ENCODE results near the gene BASP1. TPM values are rescaled to one million over a fixed set of nuclear protein-coding genes. Genes with fewer than 3 reads are reported as not detected.
"Not testable (repeated sequence)": the region's sequence is repeated elsewhere in the genome, so short reads cannot be mapped to it uniquely, and the experiment has no call there.

The BASP1 gene
- total RNA-seq, 2 experiments from 2014 or later = 0.40 to 0.94 TPM

DNA sequence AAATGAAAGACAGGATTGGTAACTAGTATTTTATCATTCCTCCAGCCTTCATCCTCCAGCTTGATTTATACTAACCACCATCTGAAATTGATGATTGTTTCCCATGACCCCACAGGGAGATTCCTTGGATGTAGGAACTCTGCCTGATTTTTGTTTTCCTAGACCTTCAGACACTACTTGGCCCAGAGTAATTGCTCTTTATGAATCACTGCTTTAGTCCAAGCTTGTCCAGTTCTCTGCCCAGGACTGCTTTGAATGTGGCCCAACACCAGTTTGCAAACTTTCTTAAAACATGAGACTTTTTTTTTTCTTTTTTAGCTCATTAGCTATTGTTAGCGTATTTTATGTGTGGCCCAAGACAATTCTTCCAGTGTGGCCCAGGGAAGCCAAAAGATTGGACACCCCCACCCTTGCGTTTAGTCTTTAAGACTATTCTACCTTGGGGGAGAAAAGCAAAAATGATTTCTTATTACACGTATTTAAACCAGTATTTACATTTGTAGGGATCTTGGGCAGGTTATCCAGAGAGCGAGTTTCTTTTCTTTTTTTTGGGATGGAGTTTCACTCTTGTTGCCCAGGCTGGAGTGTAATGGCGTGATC lies 18.4 kb downstream of the BASP1 start:
- Mint-ChIP-seq H3K9me3 (no peaks in the 10 kb centered on the region), H3K27me3 (no peaks in the 10 kb centered on the region), H3K4me3 (no peak overlapping the region), H3K4me1 (no peaks in the 10 kb centered on the region), H3K36me3 (no peaks in the 10 kb centered on the region), H3K27ac (no peak overlapping the region)
- ATAC-seq (ENCODE audit: low read depth) (no peak), DNase-seq (no peak)
- POLR2A ChIA-PET = no interaction called here

DNA sequence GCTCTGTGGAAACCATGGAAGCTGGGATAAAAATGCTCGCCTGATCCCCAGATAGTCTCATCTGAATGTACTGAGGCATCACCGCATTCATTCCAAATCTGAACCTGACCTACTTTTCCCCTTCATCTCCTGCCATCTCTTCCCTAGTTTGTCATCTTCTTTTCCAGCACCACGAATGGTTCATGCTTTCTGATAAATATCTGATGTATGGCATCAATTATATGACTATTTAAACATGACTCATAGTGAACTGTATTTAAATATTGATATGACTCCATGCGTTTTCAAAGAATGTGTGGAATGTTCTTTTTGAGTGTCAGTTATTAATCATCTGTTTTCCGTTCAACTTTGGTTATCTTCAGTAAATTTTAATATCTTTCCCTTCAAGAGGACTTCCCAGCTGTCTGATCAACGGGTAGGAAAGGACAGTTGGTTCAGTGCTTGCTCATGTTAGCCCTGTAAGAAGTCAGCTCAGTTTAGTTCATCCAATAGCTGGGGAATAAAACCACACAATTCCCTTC lies 21.1 kb downstream of the BASP1 start:
- Mint-ChIP-seq H3K36me3 (no peaks in the 10 kb centered on the region), H3K4me1 (no peaks in the 10 kb centered on the region), H3K27me3 (no peaks in the 10 kb centered on the region), H3K9me3 (no peaks in the 10 kb centered on the region), H3K27ac (no peak overlapping the region), H3K4me3 (no peak overlapping the region)
- DNase-seq = no peak
- no peak for ATAC-seq (ENCODE audit: low read depth)
- POLR2A ChIA-PET = no interaction called here

DNA sequence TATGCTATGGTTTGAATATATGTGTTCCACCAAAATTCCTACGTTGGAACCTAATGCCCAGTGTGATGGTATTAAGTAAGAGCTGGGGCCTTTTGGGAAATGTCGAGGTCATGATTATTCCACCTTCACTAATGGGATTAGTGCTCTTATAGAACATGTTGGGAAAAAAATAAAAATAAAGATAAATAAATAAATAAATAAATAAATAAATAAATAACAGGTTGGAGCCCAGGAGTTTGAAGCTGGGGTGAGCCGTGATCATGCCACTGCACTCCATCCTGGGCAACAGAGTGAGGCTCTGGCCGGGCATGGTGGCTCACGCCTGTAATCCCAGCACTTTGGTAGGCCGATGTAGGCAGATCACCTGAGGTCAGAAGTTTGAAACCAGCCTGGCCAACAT lies 22.5 kb downstream of the BASP1 start:
- no peaks in the 10 kb centered on the region for H3K4me1 Mint-ChIP-seq

DNA sequence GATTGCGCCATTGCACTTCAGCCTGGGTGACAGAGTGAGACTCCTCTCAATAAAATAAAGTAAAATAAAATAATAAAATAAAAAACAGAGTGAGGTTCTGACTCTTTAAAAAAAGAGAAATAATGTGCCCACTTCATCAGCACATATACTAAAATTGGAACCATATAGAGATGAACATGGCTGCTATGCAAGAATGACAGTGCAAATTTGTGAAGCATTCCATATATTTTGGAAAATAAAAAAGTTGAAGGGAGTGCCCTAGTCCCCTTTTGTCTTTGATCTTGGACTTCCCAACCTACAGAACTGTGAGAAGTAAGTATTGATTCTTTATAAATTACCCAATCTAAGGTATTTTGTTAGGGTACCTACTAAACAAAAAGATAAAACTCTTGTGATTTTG lies 23.1 kb downstream of the BASP1 start:
- no peaks in the 10 kb centered on the region for H3K9me3 Mint-ChIP-seq
- no peaks in the 10 kb centered on the region for H3K27me3 Mint-ChIP-seq
- POLR2A ChIA-PET = no interaction called here
- H3K27ac Mint-ChIP-seq = no peak overlapping the region
- no peak overlapping the region for H3K4me3 Mint-ChIP-seq
- H3K4me1 Mint-ChIP-seq = no peaks in the 10 kb centered on the region
- DNase-seq (no peak), ATAC-seq (ENCODE audit: low read depth) (no peak)
- no peaks in the 10 kb centered on the region for H3K36me3 Mint-ChIP-seq

More for the DNA sequence above, 22.5 kb downstream of the BASP1 start:
- no peak for DNase-seq
- no peaks in the 10 kb centered on the region for H3K36me3 Mint-ChIP-seq
- POLR2A ChIA-PET = no interaction called here
- no peak overlapping the region for H3K4me3 Mint-ChIP-seq
- ATAC-seq (ENCODE audit: low read depth) = no peak
- H3K27ac Mint-ChIP-seq = no peak overlapping the region
- H3K27me3 Mint-ChIP-seq = no peaks in the 10 kb centered on the region
- no peaks in the 10 kb centered on the region for H3K9me3 Mint-ChIP-seq

DNA sequence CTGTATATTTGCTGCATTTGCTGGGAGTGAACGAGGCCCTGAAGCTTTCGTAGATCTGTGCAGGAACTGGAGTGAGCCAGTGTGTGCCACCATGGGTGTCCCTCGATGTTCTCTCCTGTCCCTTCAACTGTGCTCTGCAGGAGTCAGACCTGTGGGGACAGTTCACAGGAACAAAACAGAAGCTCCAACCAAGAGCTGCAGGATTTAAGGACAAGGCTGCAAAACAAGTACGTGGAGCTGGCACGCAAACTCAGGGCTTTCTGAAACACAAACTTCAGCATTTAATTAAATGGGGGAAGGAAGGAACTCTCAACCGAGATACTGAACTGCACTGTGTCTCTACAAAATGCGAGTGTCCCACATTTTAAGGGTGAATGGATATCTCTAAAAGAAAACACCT lies 24.2 kb downstream of the BASP1 start:
- POLR2A ChIA-PET = no interaction called here

DNA sequence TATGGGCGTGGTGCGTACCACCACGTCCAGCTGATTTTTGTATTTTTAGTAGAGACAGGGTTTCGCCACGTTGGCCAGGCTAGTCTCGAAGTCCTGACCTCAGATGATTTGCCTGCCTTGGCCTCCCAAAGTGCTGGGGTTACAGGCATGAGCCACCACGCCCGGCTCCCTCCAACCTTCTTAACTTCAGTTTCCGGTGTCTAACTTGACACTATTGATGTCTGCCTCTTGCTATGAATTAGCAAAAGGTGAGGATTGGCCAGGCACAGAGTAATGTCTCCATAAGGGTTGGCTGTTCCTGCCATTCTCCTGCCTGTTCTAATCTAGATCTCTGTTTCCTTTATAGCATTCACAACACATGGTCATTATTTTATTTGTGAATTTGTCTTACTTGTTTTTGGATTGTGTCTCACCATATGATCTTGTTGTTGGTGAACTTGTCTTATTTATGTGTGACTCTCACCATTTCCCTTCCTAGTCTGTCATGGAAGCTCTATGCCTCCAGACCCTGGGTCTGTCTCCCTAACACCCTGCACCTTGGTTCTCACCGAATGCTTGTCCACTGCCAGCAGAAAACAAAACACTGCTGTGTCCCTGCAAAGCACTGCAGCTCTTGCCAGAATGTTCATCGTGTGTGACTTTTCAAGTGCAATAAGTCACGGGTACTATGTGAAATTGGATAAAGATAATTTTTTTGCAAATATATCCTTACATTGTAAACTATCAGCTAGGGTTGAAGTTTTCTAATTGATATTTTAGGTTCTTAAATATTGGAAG lies 26.0 kb downstream of the BASP1 start:
- POLR2A ChIA-PET = no interaction called here
- Mint-ChIP-seq H3K36me3 (no peaks in the 10 kb centered on the region), H3K4me1 (no peaks in the 10 kb centered on the region), H3K4me3 (no peak overlapping the region), H3K27me3 (no peaks in the 10 kb centered on the region), H3K9me3 (no peaks in the 10 kb centered on the region), H3K27ac (no peak overlapping the region)
- DNase-seq (no peak), ATAC-seq (ENCODE audit: low read depth) (no peak)

More for the DNA sequence above, 24.2 kb downstream of the BASP1 start:
- Mint-ChIP-seq H3K4me3 (no peak overlapping the region), H3K27me3 (no peaks in the 10 kb centered on the region), H3K9me3 (no peaks in the 10 kb centered on the region), H3K4me1 (no peaks in the 10 kb centered on the region), H3K36me3 (no peaks in the 10 kb centered on the region), H3K27ac (no peak overlapping the region)
- DNase-seq (no peak), ATAC-seq (ENCODE audit: low read depth) (no peak)

DNA sequence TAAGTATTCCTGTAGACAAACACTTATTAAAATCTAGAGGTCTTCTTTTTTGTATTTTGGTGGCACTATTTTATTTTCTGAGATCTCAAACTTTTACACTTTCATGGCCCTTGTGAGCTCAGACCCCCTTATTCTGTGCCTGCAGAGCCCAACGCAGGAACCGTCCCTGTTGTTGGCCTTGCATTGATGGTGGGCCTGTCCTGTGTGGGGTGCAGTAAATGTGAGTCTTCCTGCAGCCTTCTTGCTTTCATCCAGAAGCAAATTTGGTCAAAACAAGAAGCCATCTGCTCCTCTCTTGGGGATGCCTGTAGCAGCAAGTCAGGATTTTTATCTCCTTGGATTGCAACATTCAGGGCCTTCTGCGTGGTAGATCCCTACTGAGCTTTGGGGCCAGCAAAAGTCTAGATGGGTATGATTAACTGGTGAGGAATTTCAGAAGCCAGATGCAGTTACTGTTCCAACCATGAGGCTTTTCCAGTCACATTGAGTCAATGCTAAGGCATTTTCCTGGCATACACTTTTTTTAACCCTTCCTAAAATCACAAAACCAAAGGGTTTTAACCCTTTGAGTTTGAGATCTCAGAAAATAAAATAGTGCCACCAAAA lies 31.7 kb downstream of the BASP1 start:
- ATAC-seq (ENCODE audit: low read depth) = no peak
- no peak for DNase-seq
- no peaks in the 10 kb centered on the region for H3K4me1 Mint-ChIP-seq
- H3K36me3 Mint-ChIP-seq = no peaks in the 10 kb centered on the region
- POLR2A ChIA-PET = no interaction called here
- no peaks in the 10 kb centered on the region for H3K9me3 Mint-ChIP-seq
- H3K4me3 Mint-ChIP-seq = no peak overlapping the region
- H3K27ac Mint-ChIP-seq = no peak overlapping the region
- peaks cover 3% of the 10 kb centered on the region for H3K27me3 Mint-ChIP-seq

DNA sequence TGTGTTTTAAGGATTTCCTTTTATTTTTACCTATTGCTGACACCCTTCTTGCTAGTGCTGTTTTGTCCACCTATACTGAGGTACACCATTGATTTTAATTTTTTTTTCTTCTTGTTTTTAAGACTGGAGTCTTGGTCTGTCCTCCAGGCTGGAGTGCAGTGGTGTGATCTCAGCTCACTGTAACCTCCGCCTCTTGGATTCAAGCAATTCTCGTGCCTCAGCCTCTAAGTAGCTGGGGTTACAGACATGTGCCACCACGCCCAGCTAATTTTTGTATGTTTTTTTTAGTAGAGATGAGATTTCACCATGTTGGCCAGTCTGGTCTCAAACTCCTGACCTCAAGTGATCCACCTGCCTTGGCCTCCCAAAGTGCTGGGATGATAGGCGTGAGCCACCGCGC lies 32.4 kb downstream of the BASP1 start:
- H3K4me1 Mint-ChIP-seq; H3K4me3 Mint-ChIP-seq; H3K27me3 Mint-ChIP-seq; POLR2A ChIA-PET; ATAC-seq (ENCODE audit: low read depth); H3K27ac Mint-ChIP-seq; H3K36me3 Mint-ChIP-seq; DNase-seq; H3K9me3 Mint-ChIP-seq: not testable (repeated sequence)

DNA sequence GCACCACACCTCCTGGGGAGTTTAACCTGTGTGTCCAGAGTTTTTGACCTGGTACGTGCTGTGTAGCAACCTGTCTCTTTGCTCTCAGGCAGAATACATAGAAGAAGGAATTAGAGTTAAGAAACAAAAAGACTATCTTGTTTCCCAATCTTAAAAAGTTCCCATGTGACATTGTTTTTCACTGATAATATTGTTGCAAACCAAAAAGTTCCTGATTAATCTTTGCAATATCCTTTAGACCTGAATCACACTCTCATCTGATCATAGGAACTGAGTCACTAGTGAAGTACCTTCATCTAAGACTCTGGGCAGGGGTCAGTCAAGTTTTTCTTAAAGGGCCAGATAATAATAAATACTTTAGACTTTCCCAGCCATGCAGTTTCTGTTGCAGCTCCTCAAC lies 35.1 kb downstream of the BASP1 start:
- Mint-ChIP-seq H3K36me3 (no peaks in the 10 kb centered on the region), H3K4me3 (no peak overlapping the region), H3K9me3 (no peaks in the 10 kb centered on the region), H3K4me1 (no peaks in the 10 kb centered on the region), H3K27me3 (peaks cover 3% of the 10 kb centered on the region), H3K27ac (no peak overlapping the region)
- ATAC-seq (ENCODE audit: low read depth) (no peak), DNase-seq (no peak)
- POLR2A ChIA-PET = no interaction called here

DNA sequence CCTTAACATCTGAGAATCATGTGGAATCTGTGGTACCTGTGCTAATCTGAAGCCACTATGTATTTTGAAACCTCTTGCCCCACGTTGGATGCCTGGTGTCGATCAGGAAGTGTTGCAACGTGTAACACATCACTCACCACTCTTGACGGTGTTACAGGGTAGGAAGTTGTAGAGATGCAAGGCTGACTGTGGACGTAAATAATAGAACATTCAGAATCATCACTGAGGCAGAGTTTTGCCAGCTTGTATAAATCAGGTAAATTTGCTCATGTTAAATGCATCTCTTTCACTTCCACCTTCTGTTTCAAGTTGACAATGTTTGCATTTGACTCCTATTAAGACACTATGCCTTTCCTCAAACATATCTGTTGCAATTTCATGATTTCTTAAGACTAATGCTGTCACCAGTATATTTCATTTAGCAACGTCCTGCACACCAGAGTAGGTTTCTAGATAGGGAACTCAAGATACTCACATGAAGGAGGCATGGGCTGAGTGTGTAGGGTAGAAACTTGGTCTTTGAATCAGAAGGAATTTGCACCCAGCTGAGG lies 38.1 kb downstream of the BASP1 start:
- Mint-ChIP-seq H3K4me1 (no peaks in the 10 kb centered on the region), H3K36me3 (no peaks in the 10 kb centered on the region), H3K27me3 (peaks cover 3% of the 10 kb centered on the region), H3K27ac (no peak overlapping the region), H3K4me3 (no peak overlapping the region), H3K9me3 (no peaks in the 10 kb centered on the region)
- no peak for ATAC-seq (ENCODE audit: low read depth)
- no peak for DNase-seq
- POLR2A ChIA-PET = interaction anchor here (0.6 kb wide), 1 partner anchor 28 kb away, joined by 4 read pairs; no protein-coding TSS in a partner anchor

DNA sequence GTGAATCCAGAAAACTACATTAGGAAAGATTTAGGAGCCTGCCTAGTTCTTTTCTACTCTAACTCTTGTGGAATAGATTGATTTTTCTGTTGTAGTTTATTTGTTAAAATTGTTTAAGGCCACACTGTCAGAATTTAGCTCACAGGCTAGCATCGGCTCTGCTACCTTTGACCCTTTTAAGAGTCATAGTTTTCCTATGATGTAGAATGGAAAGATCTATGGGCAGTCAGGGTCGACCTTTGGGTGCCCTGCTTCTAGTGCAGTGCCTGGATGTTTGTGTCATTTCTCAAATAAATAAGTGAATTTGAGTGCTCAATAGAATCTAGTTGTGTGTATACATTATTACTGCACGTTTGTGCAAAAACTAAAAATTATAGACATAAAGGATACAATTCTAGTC lies 38.7 kb downstream of the BASP1 start:
- H3K27ac Mint-ChIP-seq = no peak overlapping the region
- peaks cover 3% of the 10 kb centered on the region for H3K27me3 Mint-ChIP-seq
- ATAC-seq (ENCODE audit: low read depth) (no peak), DNase-seq (no peak)
- H3K4me1 Mint-ChIP-seq = no peaks in the 10 kb centered on the region
- H3K9me3 Mint-ChIP-seq = no peaks in the 10 kb centered on the region
- H3K4me3 Mint-ChIP-seq = no peak overlapping the region
- no peaks in the 10 kb centered on the region for H3K36me3 Mint-ChIP-seq
- POLR2A ChIA-PET = no interaction called here

DNA sequence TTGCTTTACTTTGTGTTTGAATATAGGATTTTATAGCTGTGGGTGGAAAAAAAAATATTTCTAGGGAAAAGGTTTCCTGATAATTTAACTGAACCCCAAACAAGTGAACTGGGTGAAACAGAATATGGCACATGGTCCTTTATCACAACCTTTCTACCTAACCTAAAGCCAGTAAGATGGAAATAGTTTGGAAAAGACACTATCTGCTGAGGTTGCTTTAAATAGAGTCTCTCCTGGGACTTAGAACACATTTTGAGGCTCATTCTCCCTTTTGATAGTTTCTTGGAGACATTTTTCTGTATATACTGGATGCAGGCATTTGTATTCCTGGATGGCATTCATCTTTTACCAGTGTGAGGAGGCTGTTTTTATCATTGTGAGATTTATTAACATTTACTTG lies 39.4 kb downstream of the BASP1 start:
- POLR2A ChIA-PET = no interaction called here
- no peak for DNase-seq
- Mint-ChIP-seq H3K9me3 (no peaks in the 10 kb centered on the region), H3K36me3 (no peaks in the 10 kb centered on the region), H3K4me3 (no peak overlapping the region), H3K4me1 (no peaks in the 10 kb centered on the region), H3K27me3 (peaks cover 2% of the 10 kb centered on the region), H3K27ac (no peak overlapping the region)
- ATAC-seq (ENCODE audit: low read depth) = no peak

DNA sequence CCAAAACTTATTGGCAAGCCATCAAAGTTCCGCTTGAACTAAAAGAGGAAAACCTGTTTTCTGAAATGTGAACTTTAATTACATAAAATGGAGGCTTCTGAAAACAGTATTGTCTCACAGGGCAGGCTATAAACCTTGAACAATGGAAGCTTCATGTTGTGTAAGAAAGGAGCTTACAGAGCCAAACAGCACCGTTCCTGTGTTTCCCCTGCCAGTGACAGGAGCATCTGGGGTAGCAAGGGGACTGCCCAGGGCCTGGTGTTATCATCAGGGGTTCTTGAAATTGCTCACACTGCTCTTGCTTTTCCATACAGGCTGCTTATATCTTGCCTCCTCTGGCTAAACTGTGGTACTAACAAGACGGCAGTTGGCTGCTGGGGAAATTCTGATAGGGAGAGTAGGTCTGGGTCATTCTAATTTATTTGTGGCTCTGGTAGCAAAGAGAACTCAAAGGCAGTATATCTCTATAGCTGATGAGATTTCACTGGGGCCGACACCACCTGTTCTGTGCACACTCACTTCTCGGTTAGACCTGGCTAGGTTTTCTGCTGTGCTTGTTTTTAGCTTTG lies 40.4 kb downstream of the BASP1 start:
- DNase-seq = no peak

More for the DNA sequence above, 40.4 kb downstream of the BASP1 start:
- H3K27ac Mint-ChIP-seq = no peak overlapping the region
- POLR2A ChIA-PET = no interaction called here
- no peaks in the 10 kb centered on the region for H3K9me3 Mint-ChIP-seq
- no peaks in the 10 kb centered on the region for H3K27me3 Mint-ChIP-seq
- no peak for ATAC-seq (ENCODE audit: low read depth)
- no peak overlapping the region for H3K4me3 Mint-ChIP-seq
- no peaks in the 10 kb centered on the region for H3K36me3 Mint-ChIP-seq
- no peaks in the 10 kb centered on the region for H3K4me1 Mint-ChIP-seq

Measured in activated naive CD8-positive, alpha-beta T cell treated with anti-CD3 and anti-CD28 coated beads, Interleukin-2, amount 10 ng/mL, durations not matched to agents 7 days and 5 days (primary cell).